Mesothelial cell of epicardium (in vitro differentiated cells): Measurements from ENCODE around the gene DUSP7. TPM values are rescaled to one million over a fixed set of nuclear protein-coding genes. Genes with fewer than 3 reads are reported as not detected.

Experiments used
- DNase-seq, 2 experiments: peaks; one replicate each; pipeline ENCODE4 v3.0.0; 2021; ENCODE audit warnings: low spot score in 2 of 2; ENCODE audit not compliant: unreplicated experiment in 2 of 2
- H3K27ac Mint-ChIP-seq: 2 replicates; pipeline ENCODE4 v1.8.0; 2021; ENCODE audit warnings: mixed read lengths
- H3K27me3 Mint-ChIP-seq: 2 replicates; pipeline ENCODE4 v1.8.0; 2021; ENCODE audit warnings: low read depth, mixed read lengths
- H3K36me3 Mint-ChIP-seq: 2 replicates; pipeline ENCODE4 v1.8.0; 2021; ENCODE audit warnings: mixed read lengths
- H3K4me1 Mint-ChIP-seq: 2 replicates; pipeline ENCODE4 v1.8.0; 2021; ENCODE audit warnings: mixed read lengths
- H3K4me3 Mint-ChIP-seq: 2 replicates; pipeline ENCODE4 v1.8.0; 2021; ENCODE audit warnings: mild to moderate bottlenecking, moderate library complexity, mixed read lengths
- H3K9me3 Mint-ChIP-seq: 2 replicates; pipeline ENCODE4 v1.8.0; 2021; ENCODE audit warnings: mixed read lengths
- CTCF ChIP-seq: fragments of 200-600 bp; sonication (generic); IDR thresholded peaks from one replicate; pipeline ENCODE4 v1.5.0; 2021; ENCODE audit warnings: antibody characterized with exemption; ENCODE audit not compliant: unreplicated experiment
- total RNA-seq: library from RNA; stranded (reverse); gene quantifications from 3 replicates; pipeline ENCODE4 v1.2.1, GENCODE V29; 2021

The DUSP7 gene
- total RNA-seq, 1 donor from 2014 or later = 32.2 TPM

DNA sequence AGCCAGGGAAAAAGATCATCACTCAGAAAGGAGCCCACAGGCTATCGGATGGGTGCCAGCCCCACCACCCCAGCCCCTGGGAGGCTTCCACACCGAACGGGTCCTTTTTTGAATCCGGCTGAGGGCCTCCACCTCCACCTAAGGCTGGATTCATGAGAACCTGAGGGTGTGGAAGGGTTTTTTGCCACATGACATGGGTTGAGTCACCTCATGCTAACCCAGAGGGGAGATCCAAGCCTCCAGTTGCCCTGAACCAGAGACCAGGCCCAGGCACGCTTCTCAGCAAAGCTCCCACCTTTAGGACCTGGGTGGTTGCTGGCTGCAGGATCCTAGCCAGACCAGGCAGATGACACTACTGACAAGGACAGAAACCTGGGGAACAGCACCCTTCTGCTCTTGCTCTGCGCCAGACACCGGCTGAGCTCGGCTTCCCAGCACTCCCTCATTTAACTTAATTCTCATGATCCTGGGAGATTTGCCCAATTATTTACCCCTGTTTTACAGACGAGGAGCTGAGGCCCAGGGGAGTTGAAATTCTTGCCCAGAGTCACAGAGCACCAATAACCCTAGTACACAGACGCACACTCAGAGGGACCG is 25.6 kb downstream of the DUSP7 start:
- H3K4me3 Mint-ChIP-seq = no peak overlapping the region
- no peak for TF ChIP-seq CTCF
- H3K27me3 Mint-ChIP-seq = no peaks in the 10 kb centered on the region
- no peak overlapping the region for H3K27ac Mint-ChIP-seq
- H3K9me3 Mint-ChIP-seq = no peaks in the 10 kb centered on the region
- H3K4me1 Mint-ChIP-seq = peaks cover 23% of the 10 kb centered on the region
- H3K36me3 Mint-ChIP-seq = no peaks in the 10 kb centered on the region
- DNase-seq = no peak

DNA sequence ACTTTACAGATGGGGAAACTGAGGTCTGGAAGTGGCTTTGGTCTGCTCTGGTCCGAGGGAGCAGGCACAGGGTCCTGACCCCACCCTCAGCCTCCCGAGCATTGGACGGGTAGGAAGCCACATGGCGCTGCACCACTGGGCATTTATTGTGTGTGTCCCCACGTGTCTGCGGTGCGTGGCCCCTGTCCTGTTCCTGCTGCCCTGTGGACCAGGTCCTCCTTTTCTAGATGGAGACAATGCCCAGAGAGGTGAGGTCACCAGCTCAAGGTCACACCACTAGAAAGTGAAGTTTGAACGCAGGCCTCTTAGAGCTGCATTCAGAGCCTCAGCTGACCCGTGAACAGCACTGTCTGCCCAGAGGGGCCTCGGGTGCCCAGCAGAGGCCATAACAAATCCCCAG is 26.8 kb downstream of the DUSP7 start:
- no peaks in the 10 kb centered on the region for H3K9me3 Mint-ChIP-seq
- no peak for TF ChIP-seq CTCF

DNA sequence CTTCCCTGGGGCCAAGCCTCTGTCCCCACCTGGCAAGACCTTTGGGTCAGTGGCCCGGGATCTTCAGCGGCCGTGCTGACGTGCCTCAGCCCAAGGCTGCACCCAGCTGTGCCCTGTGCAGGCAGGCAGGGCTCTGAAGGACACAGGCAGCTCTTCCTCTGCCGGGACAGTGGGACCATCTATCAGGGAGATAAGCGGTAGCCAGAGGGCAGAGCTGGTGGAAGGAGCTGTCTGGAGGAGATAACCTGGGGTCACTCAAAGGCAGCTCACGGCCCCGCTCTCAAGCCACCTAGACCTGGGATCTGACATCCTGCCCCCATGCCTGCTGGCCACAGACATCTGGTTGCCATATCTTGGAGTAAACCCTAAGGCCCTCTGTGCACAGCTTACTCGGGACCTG is 27.3 kb downstream of the DUSP7 start:
- no peaks in the 10 kb centered on the region for H3K27me3 Mint-ChIP-seq
- H3K9me3 Mint-ChIP-seq = no peaks in the 10 kb centered on the region
- no peaks in the 10 kb centered on the region for H3K36me3 Mint-ChIP-seq
- no peak overlapping the region for H3K4me3 Mint-ChIP-seq
- no peak for TF ChIP-seq CTCF
- no peak for DNase-seq
- no peak overlapping the region for H3K27ac Mint-ChIP-seq
- peaks cover 34% of the 10 kb centered on the region for H3K4me1 Mint-ChIP-seq

More for the DNA sequence above, 26.8 kb downstream of the DUSP7 start:
- H3K4me1 Mint-ChIP-seq = peaks cover 30% of the 10 kb centered on the region
- no peaks in the 10 kb centered on the region for H3K36me3 Mint-ChIP-seq
- no peak overlapping the region for H3K27ac Mint-ChIP-seq
- H3K27me3 Mint-ChIP-seq = no peaks in the 10 kb centered on the region
- no peak overlapping the region for H3K4me3 Mint-ChIP-seq
- no peak for DNase-seq

GRCh38 chr3:52028572-52028971 is 27.8 kb downstream of the DUSP7 start:
- no peak for DNase-seq
- Mint-ChIP-seq H3K36me3 (no peaks in the 10 kb centered on the region), H3K27ac (no peak overlapping the region), H3K9me3 (no peaks in the 10 kb centered on the region), H3K4me3 (no peak overlapping the region), H3K4me1 (peaks cover 38% of the 10 kb centered on the region), H3K27me3 (no peaks in the 10 kb centered on the region)
- TF ChIP-seq CTCF = no peak

DNA sequence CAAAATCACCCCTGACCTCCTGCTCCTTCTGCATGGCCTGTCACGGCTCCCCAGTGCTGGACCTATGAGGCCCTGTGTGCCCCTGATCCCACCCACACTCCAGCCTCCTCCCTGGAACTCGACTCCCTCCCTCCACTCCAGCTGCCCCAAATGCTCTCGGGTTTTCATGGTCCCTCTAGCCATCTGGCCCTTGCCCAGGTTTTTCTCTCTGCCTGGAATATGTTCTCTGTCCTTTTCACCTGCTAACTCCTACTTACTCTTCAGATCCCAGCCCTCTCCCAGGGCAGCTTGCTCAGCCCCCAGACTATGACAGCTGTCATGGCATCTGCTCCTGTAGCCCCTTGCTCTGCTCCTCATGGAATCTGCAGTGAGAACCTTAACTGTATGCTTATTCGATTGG is 30.3 kb downstream of the DUSP7 start:
- no peaks in the 10 kb centered on the region for H3K36me3 Mint-ChIP-seq
- no peak for DNase-seq
- peaks cover 46% of the 10 kb centered on the region for H3K4me1 Mint-ChIP-seq
- H3K9me3 Mint-ChIP-seq = no peaks in the 10 kb centered on the region
- H3K27me3 Mint-ChIP-seq = no peaks in the 10 kb centered on the region
- no peak overlapping the region for H3K4me3 Mint-ChIP-seq
- H3K27ac Mint-ChIP-seq = no peak overlapping the region
- no peak for TF ChIP-seq CTCF

DNA sequence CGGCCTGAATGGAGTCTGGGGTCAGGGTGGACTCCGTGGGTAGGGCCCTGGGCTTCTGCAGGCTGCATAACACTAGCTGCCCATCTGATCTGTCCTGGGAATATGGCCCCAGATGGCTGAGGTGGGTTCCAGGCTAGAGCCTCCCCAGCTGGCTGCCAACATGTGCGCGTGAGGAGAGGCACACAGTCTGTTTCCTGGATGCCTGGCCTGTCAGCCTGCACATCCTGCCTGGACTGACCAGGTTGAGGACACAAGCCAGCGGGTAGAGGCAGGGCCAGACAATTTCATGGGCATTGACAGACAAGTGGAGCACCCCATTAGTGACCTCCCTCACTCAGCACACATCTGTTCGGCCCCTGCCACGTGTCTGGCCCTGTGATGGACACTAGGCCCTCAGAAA is 30.9 kb downstream of the DUSP7 start:
- H3K27me3 Mint-ChIP-seq = no peaks in the 10 kb centered on the region
- no peaks in the 10 kb centered on the region for H3K36me3 Mint-ChIP-seq
- H3K9me3 Mint-ChIP-seq = no peaks in the 10 kb centered on the region
- peaks cover 45% of the 10 kb centered on the region for H3K4me1 Mint-ChIP-seq
- no peak for TF ChIP-seq CTCF
- DNase-seq = no peak
- H3K4me3 Mint-ChIP-seq = no peak overlapping the region
- no peak overlapping the region for H3K27ac Mint-ChIP-seq
